Activated T-helper 1 cell treated with anti-CD3 and anti-CD28 coated beads, Interleukin-12 subunit alpha, Interleukin-12 subunit beta, Interleukin-2, Interleukin-4 antibody, amounts not matched to agents 30 ng/mL and 10 ng/mL and 1 ng/mL, durations not matched to agents 14 hours and 24 hours and 36 hours (primary cell): ENCODE data around the gene NUP62. TPM values are rescaled to one million over a fixed set of nuclear protein-coding genes. Genes with fewer than 3 reads are reported as not detected.

Source experiments
- DNase-seq: peaks from one replicate; pipeline ENCODE4 v3.0.0; 2021; ENCODE audit warnings: low spot score
- H3K27ac Mint-ChIP-seq: one replicate; pipeline ENCODE4 v1.8.0; 2021; ENCODE audit warnings: mild to moderate bottlenecking, mixed read lengths
- H3K27me3 Mint-ChIP-seq: one replicate; pipeline ENCODE4 v1.8.0; 2022; ENCODE audit warnings: mild to moderate bottlenecking, moderate library complexity, mixed read lengths; ENCODE audit not compliant: insufficient read depth
- H3K36me3 Mint-ChIP-seq: one replicate; pipeline ENCODE4 v1.8.0; 2021; ENCODE audit warnings: low read depth, mixed read lengths
- H3K4me1 Mint-ChIP-seq: one replicate; pipeline ENCODE4 v1.8.0; 2021; ENCODE audit warnings: low read depth, mixed read lengths
- H3K4me3 Mint-ChIP-seq: one replicate; pipeline ENCODE4 v1.8.0; 2021; ENCODE audit warnings: mild to moderate bottlenecking, moderate library complexity, mixed read lengths
- H3K9me3 Mint-ChIP-seq: one replicate; pipeline ENCODE4 v1.8.0; 2021; ENCODE audit warnings: mixed read lengths
- intact Hi-C: fragments of 100-400 bp; cut with micrococcal nuclease; formaldehyde crosslinking; loops from one replicate; pipeline ENCODE4 v1.15.1; 2024
- total RNA-seq: library from RNA; stranded (reverse); gene quantifications from 2 replicates; pipeline ENCODE4 v1.2.3, GENCODE V29; 2022

The NUP62 gene
- total RNA-seq, 1 donor from 2014 or later: 231 TPM

DNA sequence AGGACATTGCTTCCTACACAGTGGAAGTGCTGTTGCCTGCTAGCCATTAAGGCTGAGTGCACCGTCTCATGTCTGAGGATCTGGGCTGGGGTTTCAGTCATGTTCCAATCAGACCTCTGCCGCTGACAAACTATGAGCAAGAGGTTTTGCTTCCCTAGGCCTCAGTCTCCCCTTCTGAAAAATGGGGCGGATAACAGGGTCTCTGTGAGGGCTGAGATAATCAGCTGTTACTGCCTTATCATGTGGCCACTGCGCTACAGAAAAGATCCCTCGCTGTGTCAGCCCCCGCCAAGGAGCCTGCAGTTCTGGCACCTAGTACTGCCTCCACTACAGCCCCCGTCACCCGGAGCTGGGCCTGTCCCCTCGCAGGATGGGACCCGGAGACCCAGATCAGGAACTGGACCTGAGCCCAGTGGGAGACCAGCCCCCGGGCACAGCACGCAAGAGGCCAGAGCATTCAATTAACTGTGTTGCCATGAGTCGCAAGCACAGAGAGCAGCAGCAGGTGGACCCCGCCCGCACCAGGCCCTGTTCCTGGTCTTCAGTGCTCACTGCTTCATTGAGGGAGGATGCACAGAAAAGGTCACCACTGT lies 58.9 kb downstream of the NUP62 start:
- Mint-ChIP-seq H3K4me3 (no peak overlapping the region), H3K36me3 (peaks cover 10% of the 10 kb centered on the region), H3K4me1 (peaks cover 39% of the 10 kb centered on the region), H3K9me3 (no peaks in the 10 kb centered on the region), H3K27me3 (no peaks in the 10 kb centered on the region), H3K27ac (peak overlapping the region; percentile 95)
- intact Hi-C loops: no loop called here
- no peak for DNase-seq

DNA sequence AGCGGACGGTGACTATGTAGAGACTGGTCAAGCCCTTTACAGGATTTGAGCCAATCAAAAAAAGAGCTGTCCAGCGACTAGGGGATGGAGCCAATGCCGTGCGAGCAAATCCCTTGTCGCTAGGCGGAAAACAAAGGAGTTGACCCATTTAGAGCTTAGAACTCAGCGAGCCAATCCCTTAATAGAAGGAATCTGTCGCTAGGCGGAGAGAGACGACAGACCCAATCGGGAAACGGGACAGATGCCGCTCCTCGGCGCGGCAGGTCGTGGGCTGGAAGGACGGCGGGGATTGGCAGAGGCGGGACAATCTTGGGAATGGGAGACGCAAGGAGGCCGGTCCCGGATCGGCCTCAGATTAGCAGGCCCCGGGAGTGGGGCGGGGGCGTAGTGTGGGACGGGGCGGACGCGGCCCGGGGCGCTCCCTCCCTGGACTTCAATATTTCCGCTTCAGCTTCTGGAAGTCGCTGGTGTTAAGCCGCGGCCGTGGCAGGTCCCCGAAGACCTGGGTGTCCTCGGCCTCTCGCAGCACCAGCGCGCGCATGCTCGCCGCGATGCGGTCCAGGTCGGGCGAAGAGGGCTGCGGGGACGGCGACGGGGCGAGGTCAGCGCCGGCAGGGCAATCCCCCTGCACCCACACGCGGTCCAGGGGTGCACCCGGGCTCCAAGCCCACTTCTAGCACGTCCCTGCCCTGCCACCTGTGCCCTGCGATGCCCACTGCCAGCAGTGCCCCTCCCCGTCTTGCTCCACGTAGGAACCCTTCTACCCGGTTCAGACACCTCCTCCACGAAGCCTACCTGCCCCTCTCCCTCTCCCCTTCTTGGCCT lies 59.6 kb downstream of the NUP62 start:
- no peaks in the 10 kb centered on the region for H3K27me3 Mint-ChIP-seq
- DNase-seq: peak; percentile 92
- no peaks in the 10 kb centered on the region for H3K9me3 Mint-ChIP-seq
- H3K4me3 Mint-ChIP-seq: no peak overlapping the region
- intact Hi-C loops: loop anchor here (1.0 to 2.0 kb wide), 7 partner anchors 8 to 193 kb away; partner anchors contain the start of genes AKT1S1, FUZ, PRMT1 and TBC1D17
- H3K27ac Mint-ChIP-seq: peak overlapping the region; percentile 95
- peaks cover 37% of the 10 kb centered on the region for H3K4me1 Mint-ChIP-seq
- peaks cover 16% of the 10 kb centered on the region for H3K36me3 Mint-ChIP-seq

DNA sequence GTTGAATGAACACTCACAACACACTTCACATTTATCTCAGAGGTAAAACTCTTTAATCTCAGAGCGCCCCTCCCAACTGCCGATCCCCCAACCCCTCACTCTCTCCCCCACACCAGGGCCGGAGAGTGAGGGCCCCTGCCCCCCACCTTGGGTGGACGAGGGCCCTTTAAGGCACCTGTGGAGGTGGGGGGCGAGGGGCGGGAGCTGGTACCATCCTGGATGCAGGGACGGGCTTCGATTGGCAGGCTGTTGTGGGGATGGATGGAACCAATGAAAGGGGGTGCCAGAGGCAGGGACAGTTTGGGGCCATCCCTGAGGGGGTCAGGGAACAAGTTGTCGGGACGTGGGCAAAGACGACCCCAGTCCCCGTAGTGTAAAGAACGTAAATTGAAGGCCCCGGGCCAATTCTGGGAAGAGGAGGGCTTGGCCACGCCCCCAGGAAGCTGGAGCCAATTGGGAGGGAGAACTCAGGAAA lies 60.3 kb downstream of the NUP62 start:
- Mint-ChIP-seq H3K27me3 (no peaks in the 10 kb centered on the region), H3K4me3 (no peak overlapping the region), H3K36me3 (peaks cover 20% of the 10 kb centered on the region), H3K27ac (peak overlapping the region; percentile 94), H3K9me3 (no peaks in the 10 kb centered on the region), H3K4me1 (peaks cover 36% of the 10 kb centered on the region)
- DNase-seq: no peak
- intact Hi-C loops: loop anchor here (1.0 to 2.0 kb wide), 7 partner anchors 8 to 192 kb away; partner anchors contain the start of genes AKT1S1, FUZ, PRMT1 and TBC1D17

DNA sequence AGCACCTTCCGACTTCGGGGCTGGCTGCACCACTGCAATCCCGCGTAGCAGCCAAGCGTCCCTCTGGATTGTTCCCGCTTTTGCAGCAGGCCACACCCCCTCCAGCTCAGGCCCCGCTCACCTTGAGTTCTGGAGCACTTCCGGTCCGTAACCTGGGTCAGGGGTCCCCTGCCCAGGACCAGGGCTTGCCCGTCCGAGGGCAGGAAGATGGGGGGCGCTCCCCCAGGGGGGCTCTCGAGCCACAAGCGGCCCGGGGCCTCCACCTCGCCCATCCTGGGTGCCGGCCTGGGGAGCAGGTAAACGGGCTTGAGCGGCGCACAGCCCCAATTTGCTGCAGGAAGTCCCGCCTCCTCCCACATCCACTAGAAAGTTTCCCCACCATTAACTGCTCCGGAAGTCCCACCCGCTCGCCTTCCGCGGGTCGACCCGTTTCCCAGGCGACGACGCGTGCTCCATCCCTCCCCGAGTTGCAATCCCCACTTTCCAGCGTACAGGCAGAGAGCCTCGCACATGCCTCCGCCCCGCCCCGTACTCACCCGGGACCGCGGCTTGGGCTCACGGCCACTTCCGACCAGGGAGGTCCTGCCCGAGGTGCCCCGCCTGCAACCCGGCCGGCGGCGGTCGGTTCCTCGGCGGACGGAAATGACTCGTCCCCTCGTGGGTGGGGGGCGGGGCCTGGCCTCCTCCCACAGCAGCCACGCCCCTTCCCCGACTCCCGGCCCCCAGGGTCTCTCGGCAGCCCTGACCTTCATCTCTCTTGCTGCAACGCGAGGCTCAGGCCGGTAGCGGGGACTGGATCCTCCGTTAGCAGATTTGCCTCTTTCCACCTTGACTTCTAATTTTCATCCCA lies 62.1 kb downstream of the NUP62 start, which contains the start of gene PNKP:
PNKP (minus strand) TSS at position 644 of the 850 bp plus-strand sequence; CDS start at position 272, 372 bp downstream.
- peak within 1 kb of the TSS; percentile 94 for H3K27ac Mint-ChIP-seq
- peak; percentile 84 for DNase-seq
- no peak within 1 kb of the TSS for H3K4me3 Mint-ChIP-seq
- H3K36me3 Mint-ChIP-seq: peaks cover 23% of the 10 kb centered on the region
- H3K27me3 Mint-ChIP-seq: no peaks in the 10 kb centered on the region
- peaks cover 35% of the 10 kb centered on the region for H3K4me1 Mint-ChIP-seq
- no peaks in the 10 kb centered on the region for H3K9me3 Mint-ChIP-seq
- intact Hi-C loops: loop anchor here (1.0 kb wide), 4 partner anchors 49 to 277 kb away; partner anchors contain the start of genes ATF5, MED25, NUP62 and SCAF1

DNA sequence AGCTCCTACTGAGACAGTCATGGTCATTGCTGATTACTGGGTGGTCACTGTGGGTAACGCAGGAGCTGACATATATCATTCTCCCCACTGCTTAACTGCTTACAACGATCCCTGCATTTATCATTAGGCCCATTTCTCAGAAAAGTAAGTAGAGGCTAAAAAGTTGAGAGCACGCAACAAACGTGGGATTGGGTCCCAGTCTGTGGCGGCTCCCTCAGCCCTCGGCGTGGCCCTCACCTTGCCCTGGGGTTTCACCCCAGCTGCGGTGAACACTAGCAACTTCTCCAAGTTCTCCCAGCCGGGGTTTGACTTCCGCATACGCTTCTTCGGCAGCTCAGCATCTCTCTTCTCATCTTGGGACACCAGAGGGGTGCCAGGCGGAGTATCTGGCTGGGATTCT lies 64.4 kb downstream of the NUP62 start:
- no peaks in the 10 kb centered on the region for H3K9me3 Mint-ChIP-seq
- no peak overlapping the region for H3K27ac Mint-ChIP-seq
- no peaks in the 10 kb centered on the region for H3K27me3 Mint-ChIP-seq
- DNase-seq: no peak
- peaks cover 20% of the 10 kb centered on the region for H3K4me1 Mint-ChIP-seq
- intact Hi-C loops: no loop called here
- peaks cover 29% of the 10 kb centered on the region for H3K36me3 Mint-ChIP-seq
- peak overlapping the region; percentile 62 for H3K4me3 Mint-ChIP-seq

DNA sequence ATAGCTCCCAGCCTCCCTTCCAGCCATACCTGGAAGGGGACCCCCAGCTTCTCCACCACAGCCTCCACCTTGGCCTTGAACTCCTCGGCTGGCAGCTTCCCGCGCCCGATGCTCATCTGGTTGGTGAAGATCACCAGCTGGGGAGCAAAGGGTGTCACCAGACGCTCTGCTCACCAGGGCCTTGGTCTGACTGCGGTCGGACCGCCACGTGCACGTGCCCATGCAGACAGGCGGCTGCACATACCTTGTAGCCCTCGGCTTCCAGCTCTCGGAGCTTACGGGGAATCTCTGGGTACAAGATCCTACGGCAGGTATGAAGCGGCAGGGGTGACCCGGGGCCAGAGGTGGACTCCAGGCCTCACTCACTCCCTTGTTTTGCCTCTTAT lies 65.4 kb downstream of the NUP62 start:
- intact Hi-C loops: no loop called here
- Mint-ChIP-seq H3K27me3 (no peaks in the 10 kb centered on the region), H3K9me3 (no peaks in the 10 kb centered on the region), H3K36me3 (peaks cover 32% of the 10 kb centered on the region), H3K27ac (no peak overlapping the region), H3K4me3 (no peak overlapping the region), H3K4me1 (peaks cover 20% of the 10 kb centered on the region)
- no peak for DNase-seq

DNA sequence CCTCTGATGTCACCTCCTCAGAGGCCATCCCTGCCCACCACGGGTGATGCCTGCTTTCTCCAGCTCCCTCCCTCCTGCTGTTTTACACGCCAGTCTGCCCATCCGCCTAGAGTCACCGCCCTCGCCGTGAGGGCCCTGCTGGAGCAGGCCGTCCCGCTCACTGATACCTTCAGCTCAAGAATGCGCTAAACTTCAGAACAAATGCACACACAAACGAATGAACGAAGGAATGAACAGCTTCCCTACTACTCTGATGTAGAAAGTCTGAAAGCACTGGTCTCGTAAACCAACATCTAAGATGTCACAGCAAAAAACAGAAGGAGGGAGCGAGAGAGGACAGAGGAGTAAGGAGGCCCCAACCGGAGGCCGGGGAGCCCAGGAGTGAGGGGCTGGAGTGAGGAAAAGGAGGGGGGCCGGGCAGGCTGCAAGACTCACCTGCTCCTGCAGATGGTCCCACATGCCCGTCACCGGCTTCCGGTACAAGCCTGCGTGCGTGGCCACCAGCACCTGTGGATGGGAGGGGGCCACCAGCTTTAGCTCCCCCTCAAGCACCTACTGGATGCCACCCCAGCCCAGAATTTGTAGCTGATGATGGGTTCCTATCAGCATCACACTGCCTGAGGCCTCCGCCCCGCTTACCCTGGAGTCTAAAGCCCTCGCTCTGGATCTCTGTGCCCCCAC lies 65.9 kb downstream of the NUP62 start:
- intact Hi-C loops: no loop called here
- Mint-ChIP-seq H3K27ac (peak overlapping the region; percentile 27), H3K36me3 (peaks cover 32% of the 10 kb centered on the region), H3K4me1 (peaks cover 20% of the 10 kb centered on the region), H3K27me3 (no peaks in the 10 kb centered on the region), H3K4me3 (peak overlapping the region; percentile 4), H3K9me3 (no peaks in the 10 kb centered on the region)
- no peak for DNase-seq

DNA sequence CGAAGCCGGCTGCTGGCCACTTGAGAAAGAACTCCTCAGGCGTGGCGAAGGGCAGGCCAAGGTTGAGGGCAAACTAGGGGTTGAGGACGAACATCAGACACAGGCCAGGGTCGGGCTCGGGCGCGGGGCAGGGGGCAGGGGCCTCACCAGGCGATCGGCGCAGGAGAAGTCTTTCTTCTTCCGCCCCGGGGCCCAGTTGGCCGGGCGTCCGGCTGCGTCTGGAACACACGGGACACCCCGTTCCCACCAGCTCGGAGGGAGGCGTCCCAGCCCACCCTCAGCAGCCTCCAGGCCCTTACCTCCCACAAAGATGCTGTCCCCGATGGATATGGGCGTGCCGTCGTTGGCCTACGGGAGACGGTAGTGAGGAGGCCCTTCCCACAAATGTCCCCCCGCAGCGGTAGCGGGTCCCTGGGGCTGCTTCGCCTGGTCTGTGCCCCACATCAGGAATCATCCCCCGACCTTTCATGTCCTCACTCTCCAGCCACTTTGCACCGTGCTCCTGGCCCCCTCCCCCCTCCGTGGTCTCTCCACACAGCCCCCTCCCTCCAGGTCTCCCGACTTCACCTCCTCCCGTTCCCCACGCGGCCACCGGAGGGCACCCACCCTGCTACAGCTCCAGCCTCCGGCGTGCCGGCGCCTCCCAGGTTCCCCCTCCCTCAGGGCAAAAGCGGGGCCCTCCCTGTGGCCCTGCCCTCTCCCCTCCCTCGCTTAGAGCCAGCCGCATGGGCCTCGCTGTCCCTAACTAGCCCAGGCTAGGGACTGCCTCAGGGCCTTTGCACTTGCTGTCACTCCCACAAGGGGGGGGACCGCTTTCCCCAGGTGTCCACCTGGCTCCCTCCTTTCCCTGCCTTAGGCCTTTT lies 66.7 kb downstream of the NUP62 start:
- Mint-ChIP-seq H3K4me1 (peaks cover 20% of the 10 kb centered on the region), H3K27me3 (no peaks in the 10 kb centered on the region), H3K36me3 (peaks cover 32% of the 10 kb centered on the region), H3K27ac (no peak overlapping the region), H3K4me3 (peak overlapping the region; percentile 4), H3K9me3 (no peaks in the 10 kb centered on the region)
- DNase-seq: no peak
- intact Hi-C loops: no loop called here

DNA sequence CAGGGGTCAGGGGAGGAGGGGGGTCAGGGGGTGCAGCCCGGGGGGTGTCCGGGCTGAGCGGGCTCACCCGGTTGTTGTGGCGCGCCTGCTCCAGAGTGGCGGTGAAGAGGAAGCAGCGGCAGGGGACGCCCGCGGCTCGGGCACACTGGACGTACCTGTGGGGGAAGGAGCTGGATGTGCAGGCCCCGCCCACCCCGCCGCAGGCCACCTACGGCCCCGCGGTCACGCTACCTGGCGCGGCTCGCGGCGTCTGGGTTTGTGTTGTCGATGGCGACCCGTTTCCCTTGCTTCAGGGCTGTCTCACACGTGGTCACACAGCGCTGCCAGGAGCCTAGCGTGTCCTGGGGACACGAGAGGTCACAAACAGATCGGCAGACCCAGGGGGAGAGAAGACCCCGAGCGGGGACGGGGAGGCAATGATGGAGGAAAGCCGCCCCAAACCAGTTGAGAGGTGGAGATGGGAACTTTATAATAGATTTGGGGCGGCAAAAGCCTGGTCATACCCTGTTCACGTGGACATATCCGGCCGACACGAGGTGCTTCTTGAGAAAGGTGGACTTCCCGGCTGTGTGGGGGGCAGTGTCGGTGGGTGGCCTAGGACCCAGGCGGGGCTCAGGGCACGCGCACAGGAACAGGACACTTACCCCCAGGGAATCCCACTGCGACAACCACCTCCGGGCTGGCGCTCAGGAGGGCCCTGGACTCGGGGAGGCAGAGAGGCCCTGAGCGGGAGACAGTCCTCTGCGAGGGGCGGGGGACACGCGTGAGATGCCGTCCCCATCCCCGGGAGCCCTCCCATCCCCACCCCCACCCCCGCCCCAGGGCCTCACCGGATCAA lies 67.5 kb downstream of the NUP62 start:
- Mint-ChIP-seq H3K4me3 (no peak overlapping the region), H3K27ac (no peak overlapping the region), H3K9me3 (no peaks in the 10 kb centered on the region), H3K4me1 (peaks cover 17% of the 10 kb centered on the region), H3K27me3 (no peaks in the 10 kb centered on the region), H3K36me3 (peaks cover 31% of the 10 kb centered on the region)
- intact Hi-C loops: no loop called here
- no peak for DNase-seq

DNA sequence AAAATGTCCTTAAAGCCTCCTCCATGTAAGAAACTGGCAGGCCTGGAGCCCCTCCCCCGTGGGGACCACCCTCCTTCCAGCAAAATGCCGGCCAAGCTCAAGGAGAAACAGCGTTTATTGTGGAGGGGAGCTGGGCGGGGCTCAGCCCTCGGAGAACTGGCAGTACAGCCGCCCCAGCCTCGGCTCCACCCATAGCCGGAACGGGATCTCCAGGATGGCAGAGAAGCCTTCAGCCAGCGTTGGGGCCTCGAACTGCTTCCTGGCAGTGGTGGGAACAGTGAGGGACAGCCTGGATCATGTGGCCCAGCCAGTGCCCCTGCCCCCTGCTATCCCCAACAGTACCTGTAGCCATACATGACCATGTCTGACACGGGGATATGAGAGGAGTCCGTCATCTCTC lies 68.2 kb downstream of the NUP62 start:
- intact Hi-C loops: no loop called here
- no peak overlapping the region for H3K4me3 Mint-ChIP-seq
- H3K9me3 Mint-ChIP-seq: no peaks in the 10 kb centered on the region
- H3K27ac Mint-ChIP-seq: no peak overlapping the region
- no peaks in the 10 kb centered on the region for H3K27me3 Mint-ChIP-seq
- peaks cover 11% of the 10 kb centered on the region for H3K4me1 Mint-ChIP-seq
- no peak for DNase-seq
- H3K36me3 Mint-ChIP-seq: peaks cover 29% of the 10 kb centered on the region
